Measurements from ENCODE around the gene RAB10.

GRCh38 chr2:26148501-26148900, 114.6 kb downstream of the RAB10 start:
- TF ChIP-seq POLR2A (IDR thresholded peaks at IDR 0.05; ENCODE audit: low read length) = no peak
- TF ChIP-seq GATA1 (IDR thresholded peaks at IDR 0.05; ENCODE audit: low read depth, low read length) = no peak
